Glutamatergic neuron (in vitro differentiated cells): ENCODE results near the gene PTK7. TPM values are rescaled to one million over a fixed set of nuclear protein-coding genes. Genes with fewer than 3 reads are reported as not detected.

ENCODE experiments used
- DNase-seq: peaks from one replicate; pipeline ENCODE4 v3.0.0; 2022
- H3K27ac Mint-ChIP-seq: one replicate; pipeline ENCODE4 v1.8.0; 2020; ENCODE audit warnings: mild to moderate bottlenecking, mixed read lengths, inconsistent platforms; ENCODE audit not compliant: unreplicated experiment
- H3K27me3 Mint-ChIP-seq: one replicate; pipeline ENCODE4 v1.8.0; 2020; ENCODE audit warnings: mild to moderate bottlenecking, moderate library complexity, mixed read lengths, inconsistent platforms; ENCODE audit not compliant: unreplicated experiment
- H3K36me3 Mint-ChIP-seq: one replicate; pipeline ENCODE4 v1.8.0; 2020; ENCODE audit warnings: mild to moderate bottlenecking, mixed read lengths, inconsistent platforms; ENCODE audit not compliant: unreplicated experiment
- H3K4me1 Mint-ChIP-seq: one replicate; pipeline ENCODE4 v1.8.0; 2020; ENCODE audit warnings: mild to moderate bottlenecking, low read depth, mixed read lengths, inconsistent platforms; ENCODE audit not compliant: unreplicated experiment
- H3K4me3 Mint-ChIP-seq: one replicate; pipeline ENCODE4 v1.8.0; 2020; ENCODE audit warnings: mild to moderate bottlenecking, mixed read lengths, inconsistent platforms; ENCODE audit not compliant: unreplicated experiment
- H3K9me3 Mint-ChIP-seq: one replicate; pipeline ENCODE4 v1.8.0; 2020; ENCODE audit warnings: mild to moderate bottlenecking, moderate library complexity, mixed read lengths, inconsistent platforms; ENCODE audit not compliant: unreplicated experiment
- long read RNA-seq: library from polyadenylated mRNA; unstranded; transcript quantifications from one replicate; pipeline ENCODE4 v2.0.0, GENCODE V29; 2020; ENCODE audit not compliant: unreplicated experiment
- total RNA-seq: library from RNA; stranded (reverse); fragmentation: NEBNext Ultra II Directional; extraction: Animal tissue kit (Norgen Biotek cat#: 25700); gene quantifications from one replicate; pipeline ENCODE4 v1.2.1, GENCODE V29; 2021; ENCODE audit not compliant: unreplicated experiment
- TF ChIP-seq, protein P1 (sequence below): fragments of 200-600 bp; sonication (generic); IDR thresholded peaks from one replicate; pipeline ENCODE4 v1.5.0; 2021; ENCODE audit not compliant: partially characterized antibody, unreplicated experiment

PTK7 gene
- 166 TPM for total RNA-seq
- long read RNA-seq, full-length matches to known transcripts = 4 of 7 reads
- long read RNA-seq, partial matches to known transcripts = 2 of 7 reads
- long read RNA-seq, other reads (novel, unspliced or antisense) = 1 of 7 reads

DNA sequence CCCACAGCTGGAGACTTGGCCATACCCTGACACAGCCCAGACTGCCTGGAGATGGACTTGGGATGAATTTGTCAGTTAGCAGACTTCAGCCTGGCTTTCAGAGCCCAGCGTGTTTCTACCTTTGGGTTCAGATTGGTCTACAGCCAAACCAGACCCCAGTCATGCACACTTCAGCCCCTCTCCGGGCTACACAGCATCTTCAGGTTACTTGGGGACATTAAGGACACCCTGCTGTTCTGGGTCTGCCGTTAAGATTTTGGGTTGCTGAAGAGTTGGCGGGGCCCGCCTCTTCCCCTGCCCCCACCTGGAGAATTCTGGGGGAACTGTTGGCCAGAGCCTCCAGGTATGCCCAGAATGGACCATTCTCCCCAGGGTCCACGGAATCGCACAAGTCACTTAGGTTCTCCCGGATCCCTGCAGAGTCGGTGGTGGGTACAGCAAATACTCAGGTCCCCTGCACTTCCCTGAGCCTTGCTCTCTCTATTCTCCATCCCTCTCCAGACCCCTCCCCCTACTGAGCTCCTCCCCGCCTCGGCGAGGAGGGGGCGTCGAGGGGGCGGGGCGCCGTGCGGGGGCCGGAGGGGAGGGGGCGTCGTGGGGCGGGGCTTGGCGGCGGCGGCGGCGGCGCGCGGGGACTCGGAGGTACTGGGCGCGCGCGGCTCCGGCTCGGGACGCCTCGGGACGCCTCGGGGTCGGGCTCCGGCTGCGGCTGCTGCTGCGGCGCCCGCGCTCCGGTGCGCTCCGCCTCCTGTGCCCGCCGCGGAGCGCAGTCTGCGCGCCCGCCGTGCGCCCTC is at the start of gene PTK7:
PTK7 (plus strand) TSS at position 645 of the 794 bp plus-strand sequence. CDS start 175 bp downstream, outside the sequence.
- DNase-seq = peak; percentile 91
- H3K9me3 Mint-ChIP-seq = peaks cover 8% of the 10 kb centered on the region
- TF ChIP-seq, protein P1, sequence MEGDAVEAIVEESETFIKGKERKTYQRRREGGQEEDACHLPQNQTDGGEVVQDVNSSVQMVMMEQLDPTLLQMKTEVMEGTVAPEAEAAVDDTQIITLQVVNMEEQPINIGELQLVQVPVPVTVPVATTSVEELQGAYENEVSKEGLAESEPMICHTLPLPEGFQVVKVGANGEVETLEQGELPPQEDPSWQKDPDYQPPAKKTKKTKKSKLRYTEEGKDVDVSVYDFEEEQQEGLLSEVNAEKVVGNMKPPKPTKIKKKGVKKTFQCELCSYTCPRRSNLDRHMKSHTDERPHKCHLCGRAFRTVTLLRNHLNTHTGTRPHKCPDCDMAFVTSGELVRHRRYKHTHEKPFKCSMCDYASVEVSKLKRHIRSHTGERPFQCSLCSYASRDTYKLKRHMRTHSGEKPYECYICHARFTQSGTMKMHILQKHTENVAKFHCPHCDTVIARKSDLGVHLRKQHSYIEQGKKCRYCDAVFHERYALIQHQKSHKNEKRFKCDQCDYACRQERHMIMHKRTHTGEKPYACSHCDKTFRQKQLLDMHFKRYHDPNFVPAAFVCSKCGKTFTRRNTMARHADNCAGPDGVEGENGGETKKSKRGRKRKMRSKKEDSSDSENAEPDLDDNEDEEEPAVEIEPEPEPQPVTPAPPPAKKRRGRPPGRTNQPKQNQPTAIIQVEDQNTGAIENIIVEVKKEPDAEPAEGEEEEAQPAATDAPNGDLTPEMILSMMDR = no peak
- peaks cover under 1% of the 10 kb centered on the region for H3K36me3 Mint-ChIP-seq
- peak within 1 kb of the TSS; percentile 88 for H3K4me3 Mint-ChIP-seq
- H3K27ac Mint-ChIP-seq = peak within 1 kb of the TSS; percentile 79
- H3K4me1 Mint-ChIP-seq = peaks cover 15% of the 10 kb centered on the region
- peaks cover 5% of the 10 kb centered on the region for H3K27me3 Mint-ChIP-seq

DNA sequence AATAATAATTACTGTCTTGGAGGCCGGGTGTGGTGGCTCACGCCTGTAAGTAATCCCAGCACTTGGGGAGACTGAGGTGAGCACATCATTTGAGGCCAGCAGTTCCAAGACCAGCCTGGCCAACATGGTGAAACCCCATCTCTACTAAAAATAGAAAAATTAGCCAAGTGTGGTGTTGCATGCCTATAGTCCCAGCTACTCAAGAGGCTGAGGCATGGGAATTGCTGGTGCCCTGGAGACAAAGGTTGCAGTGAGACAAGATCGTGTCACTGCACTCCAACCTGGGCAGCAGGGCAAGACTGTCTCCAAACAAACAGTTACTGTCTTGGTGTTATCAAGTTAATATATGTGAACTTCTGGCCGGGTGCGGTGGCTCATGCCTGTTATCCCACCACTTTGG is 49.7 kb upstream of the PTK7 start:
- Mint-ChIP-seq H3K27me3 (peaks cover 3% of the 10 kb centered on the region), H3K36me3 (no peaks in the 10 kb centered on the region), H3K27ac (no peak overlapping the region), H3K4me3 (no peak overlapping the region), H3K4me1 (no peaks in the 10 kb centered on the region), H3K9me3 (peaks cover 5% of the 10 kb centered on the region)
- no peak for DNase-seq
- TF ChIP-seq, protein P1 = no peak

DNA sequence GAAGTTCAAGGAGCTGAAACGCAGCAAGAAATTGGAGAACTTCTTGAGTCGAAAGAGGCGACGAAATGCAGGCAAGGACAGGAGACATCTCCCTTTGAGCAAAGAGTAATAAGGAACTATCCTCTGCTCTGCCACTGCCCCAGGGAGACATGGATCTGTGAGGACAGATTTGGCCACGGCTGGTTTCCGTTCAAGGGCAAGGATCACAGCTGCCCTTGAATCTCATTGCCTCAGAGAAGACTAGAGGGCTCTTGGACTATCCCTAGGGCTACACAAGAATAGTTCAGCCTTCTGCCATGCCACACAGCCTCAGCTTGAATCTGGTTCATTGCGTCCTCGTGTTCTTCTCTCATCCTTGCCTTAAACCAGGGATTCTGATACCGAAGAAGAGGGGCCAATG is 47.0 kb upstream of the PTK7 start:
- H3K27ac Mint-ChIP-seq = no peak overlapping the region
- TF ChIP-seq, protein P1 = no peak
- no peaks in the 10 kb centered on the region for H3K36me3 Mint-ChIP-seq
- no peak overlapping the region for H3K4me3 Mint-ChIP-seq
- no peak for DNase-seq
- H3K4me1 Mint-ChIP-seq = no peaks in the 10 kb centered on the region
- H3K9me3 Mint-ChIP-seq = peaks cover 1% of the 10 kb centered on the region
- peaks cover 2% of the 10 kb centered on the region for H3K27me3 Mint-ChIP-seq

DNA sequence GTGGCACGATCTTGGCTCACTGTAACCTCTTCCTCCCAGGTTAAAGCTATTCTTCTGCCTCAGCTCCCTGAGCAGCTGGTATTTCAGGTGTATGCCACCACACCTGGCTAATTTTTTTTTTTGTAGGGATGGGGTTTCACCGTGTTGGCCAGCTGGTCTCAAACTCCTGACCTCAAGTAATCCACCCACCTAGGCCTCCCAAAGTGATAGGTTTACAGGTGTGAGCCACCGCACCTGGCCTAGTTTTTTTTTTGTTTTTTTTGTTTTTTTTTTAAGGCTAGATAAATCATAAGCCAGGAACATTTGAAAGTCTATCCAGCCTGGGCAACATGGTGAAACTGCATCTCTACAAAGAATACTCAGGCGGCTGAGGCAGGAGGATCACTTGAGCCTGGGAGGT is 43.8 kb upstream of the PTK7 start:
- DNase-seq = no peak
- no peaks in the 10 kb centered on the region for H3K9me3 Mint-ChIP-seq
- no peak overlapping the region for H3K27ac Mint-ChIP-seq
- TF ChIP-seq, protein P1 = no peak
- peaks cover 2% of the 10 kb centered on the region for H3K27me3 Mint-ChIP-seq
- no peak overlapping the region for H3K4me3 Mint-ChIP-seq
- H3K36me3 Mint-ChIP-seq = no peaks in the 10 kb centered on the region
- peaks cover 2% of the 10 kb centered on the region for H3K4me1 Mint-ChIP-seq
